COR-L47 (cell line): ENCODE measurements around the gene NAP1L1.
A peak's percentile ranks its signal among the peaks of the same experiment; 100 is the strongest.
"Not testable (repeated sequence)": the region's sequence is repeated elsewhere in the genome, so short reads cannot be mapped to it uniquely, and the experiment has no call there.

Experiments used
- DNase-seq: peaks from one replicate; lab custom pipeline; 2025; lab: John Stamatoyannopoulos, UW

NAP1L1 gene

DNA sequence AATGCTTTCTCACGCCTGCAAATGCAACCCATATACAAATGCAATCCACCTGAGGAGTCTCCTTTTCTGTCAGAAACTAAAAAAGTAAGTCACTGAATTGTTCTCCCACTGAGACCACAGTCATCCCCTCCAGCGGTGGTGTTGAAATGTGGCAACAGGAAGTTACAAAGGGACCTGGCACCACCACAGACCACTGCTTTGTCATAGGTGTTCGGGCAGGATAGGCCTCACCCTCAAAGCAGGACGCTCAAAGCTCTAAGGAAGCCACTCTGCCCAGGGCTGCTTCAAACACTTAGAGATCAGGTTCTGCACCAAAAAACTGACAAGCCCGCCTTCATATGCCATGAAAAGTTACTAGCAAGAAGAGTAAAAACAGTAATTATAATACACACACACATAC, 64.2 kb downstream of the NAP1L1 start:
- DNase-seq: no peak

DNA sequence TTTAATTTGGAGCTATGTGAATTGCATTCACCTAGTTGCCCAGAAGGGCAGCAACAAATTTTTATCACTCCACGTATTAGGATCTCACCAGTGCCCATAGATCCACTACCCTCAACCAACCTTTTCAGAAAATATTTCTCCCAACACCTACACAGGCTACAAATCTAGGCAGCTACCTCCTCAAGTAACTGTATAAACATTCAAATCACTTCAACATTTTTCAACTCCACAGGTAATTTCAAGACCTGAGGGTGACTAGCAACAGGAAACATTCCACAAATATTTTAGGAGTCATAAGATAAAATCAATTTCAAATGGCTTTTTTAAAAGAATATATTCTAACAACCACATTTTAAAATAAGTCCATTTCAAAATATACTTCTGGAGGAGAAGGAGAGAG, 65.8 kb downstream of the NAP1L1 start:
- no peak for DNase-seq

DNA sequence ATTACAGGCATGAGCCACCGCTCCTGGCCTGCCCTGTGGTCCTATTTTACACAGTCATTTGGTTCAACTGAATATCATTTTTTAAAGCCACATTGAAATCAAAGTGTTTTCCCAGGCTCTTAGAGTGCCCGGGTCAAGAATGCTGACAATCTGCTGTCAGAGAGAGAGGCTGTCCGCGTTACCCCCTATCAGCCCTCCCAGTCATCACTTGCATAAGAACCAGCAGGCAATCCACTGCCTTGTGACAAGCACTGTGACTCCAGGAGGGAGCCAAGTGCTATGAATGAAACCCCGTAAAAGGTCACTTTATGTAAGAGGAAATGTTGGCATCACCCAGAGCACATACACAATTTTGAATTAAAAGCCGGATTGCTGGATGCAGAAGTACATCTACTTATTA, 66.4 kb downstream of the NAP1L1 start:
- DNase-seq: no peak

DNA sequence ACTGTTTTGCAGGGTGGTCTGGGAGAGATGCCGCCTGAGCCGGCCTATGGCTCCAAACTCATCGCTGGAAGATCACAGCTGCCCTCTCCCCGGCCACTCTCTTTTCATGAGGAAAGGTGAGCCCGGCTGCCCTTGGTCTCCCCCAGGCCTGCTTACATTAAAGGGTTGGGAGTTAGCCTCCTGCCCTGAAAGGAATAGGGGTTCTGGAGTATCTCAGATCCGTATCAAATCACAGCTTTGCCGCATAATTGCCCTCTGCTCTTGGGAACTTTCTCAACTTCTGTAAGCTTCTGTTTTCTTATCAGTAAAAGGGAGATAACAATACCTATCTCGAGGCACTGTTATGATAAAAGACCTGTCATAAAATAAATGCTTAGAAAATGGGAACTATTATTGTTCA, 70.5 kb downstream of the NAP1L1 start:
- DNase-seq: no peak

DNA sequence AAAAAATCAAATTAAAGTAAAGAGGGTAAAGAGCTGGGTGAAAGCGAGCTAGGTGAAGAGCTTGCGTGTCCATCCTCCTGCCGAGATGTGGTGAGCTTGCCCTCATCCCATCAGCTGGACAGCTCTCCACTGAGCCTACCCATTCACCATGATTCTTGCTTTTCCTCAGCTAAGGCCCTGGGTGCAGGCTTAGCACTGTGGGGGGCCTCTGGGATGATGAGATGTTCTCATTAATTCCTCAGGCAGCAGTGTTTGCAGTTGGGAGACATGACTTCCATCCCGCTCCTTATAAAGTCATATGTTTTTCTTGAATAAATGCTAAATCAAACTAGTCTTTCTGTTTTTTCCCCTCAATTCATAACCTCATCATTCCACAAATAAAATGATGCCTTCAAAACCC, 70.9 kb downstream of the NAP1L1 start:
- DNase-seq: no peak

DNA sequence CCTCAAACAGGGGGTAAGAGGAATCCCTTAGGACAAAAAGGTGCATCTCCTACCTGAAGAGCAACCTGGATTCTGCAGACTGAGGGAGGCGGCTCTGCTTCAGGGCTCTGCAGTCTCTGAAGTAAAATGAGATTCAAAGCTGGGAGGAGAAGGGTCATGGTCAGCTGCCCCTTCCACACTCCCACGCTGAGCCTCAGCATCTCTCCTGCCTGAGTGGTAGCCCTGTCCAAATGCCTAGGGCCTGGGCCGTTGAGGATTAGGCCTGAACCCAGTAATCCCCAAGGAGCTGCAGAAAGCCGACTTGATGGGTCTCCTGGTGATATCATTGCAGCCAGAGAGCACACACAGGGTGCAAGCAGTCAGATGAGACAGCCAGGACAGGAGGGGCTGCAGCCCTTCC, 71.8 kb downstream of the NAP1L1 start:
- DNase-seq: no peak

DNA sequence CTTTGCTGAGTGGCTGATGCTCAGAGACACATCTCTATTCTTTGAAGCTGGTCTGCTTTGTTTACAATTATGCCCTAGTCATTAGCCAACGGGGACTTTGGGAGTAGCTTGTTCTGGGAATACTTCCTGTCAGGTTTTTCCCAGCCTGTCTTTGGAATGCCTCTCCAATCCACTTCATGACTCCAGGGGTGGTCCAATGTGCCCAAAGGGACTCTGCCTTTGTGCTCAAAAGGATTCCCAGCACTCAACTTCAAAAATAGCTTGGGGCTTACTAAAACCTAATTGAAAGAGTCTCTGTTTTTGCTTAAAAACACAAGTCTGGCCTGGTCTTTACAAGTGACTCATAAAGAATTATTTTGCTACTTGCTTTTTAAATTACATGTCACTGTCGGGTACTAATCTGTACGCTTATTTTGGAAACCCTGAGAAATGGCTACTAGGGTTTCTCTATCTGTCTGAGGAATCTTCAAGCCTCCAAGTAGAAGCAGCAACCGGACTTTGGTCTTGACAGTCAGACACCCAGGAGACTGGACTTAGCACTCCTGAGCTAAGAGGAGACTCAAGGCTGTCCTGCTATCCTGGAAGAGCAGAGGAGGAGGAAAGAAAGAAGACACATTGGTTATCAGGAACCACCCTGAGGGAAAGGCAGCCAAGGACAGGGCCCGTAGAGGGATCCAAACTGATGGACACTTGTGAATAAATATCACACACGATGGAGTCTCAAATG, 73.6 kb downstream of the NAP1L1 start:
- DNase-seq: no peak

DNA sequence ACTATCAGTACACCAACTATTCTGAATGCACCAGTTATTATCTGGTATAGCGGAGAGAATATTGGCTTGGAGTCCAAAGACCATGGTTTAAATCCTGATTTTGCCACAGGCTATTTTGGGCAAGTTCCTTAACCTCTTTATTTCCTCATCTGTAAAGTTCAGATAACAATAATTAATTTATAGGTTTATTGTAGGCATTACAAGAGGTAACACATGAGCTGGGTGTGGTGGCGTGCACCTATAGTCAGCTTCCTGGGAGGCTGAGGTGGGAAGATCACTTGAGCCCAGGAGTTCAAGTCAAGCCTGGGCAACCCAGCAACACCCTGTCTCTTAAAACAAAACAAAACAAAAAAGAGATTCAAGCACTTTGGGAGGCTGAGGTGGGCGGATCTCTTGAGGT, 76.1 kb downstream of the NAP1L1 start:
- no peak for DNase-seq

DNA sequence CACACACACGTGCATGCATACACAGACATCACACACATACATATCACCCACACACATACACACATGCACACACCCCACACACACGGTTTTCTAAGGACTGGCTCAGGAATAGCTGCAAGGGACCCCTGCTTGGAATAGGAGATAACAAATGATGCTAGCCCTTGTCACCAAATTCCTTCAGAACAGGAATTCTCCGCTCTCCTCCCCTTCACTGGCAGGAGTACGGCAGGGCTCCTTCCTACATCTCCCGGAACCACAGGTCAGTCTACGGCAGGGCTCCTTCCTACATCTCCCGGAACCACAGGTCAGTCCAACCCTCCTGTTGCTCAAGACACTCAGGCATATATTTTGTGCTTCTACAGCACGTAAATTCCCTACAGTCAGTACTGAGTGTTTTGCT, 76.8 kb downstream of the NAP1L1 start:
- no peak for DNase-seq

DNA sequence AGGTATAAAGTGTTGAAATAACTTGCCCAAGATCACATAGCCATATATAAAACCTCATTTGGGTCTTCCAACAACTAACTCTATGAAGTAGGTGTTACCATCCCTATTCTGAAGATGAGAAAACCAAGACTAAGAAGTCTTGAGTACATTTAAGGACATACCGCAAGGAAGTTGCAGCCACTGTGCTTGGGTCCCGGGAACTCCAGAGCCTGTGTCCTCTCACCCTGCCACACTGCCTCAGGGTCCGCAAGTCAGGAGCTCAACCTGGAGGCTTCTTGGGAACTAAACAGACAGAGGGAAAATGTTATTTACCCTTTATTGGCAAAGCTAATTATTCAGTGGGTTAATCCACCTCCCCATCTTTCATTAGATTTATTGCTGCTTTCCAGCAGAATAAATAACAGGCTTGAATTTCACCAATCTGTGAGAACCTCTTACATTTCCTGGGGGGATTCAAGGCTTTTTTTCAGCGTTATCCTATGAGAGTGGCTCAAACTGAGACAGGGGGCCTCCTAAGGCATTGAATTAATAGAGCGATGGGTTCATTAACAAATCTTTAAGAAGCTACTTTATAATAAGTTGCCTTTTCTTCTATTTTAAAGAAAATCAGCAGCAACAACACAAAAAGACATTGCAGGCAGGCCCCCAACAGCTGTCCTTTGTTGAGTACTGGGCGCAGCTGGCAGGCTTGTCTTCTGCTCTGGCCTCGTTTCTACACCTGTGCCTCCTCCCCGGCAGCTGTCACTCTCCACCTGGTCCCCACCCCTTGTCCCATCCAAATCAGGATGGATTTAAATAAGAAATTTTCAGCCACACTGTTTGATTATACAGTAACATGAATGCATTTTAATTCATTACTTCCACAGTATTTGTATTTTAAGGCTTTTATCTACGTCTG, 78.2 kb downstream of the NAP1L1 start:
- DNase-seq: peak; percentile 52

DNA sequence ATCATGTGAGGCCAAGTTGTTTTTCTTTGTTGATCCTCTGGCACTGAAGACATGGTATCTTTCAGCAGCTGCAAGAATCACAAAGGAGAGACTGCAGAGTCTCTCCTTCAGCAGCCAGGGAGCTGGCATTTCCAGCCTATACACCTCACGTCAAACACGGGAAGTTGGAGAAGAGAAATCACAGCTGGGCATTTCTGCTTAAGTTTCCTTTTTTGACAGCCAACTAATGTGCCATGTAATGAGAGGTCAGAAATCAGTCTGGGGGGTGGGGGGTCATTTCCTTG, 81.2 kb downstream of the NAP1L1 start:
- DNase-seq: no peak

DNA sequence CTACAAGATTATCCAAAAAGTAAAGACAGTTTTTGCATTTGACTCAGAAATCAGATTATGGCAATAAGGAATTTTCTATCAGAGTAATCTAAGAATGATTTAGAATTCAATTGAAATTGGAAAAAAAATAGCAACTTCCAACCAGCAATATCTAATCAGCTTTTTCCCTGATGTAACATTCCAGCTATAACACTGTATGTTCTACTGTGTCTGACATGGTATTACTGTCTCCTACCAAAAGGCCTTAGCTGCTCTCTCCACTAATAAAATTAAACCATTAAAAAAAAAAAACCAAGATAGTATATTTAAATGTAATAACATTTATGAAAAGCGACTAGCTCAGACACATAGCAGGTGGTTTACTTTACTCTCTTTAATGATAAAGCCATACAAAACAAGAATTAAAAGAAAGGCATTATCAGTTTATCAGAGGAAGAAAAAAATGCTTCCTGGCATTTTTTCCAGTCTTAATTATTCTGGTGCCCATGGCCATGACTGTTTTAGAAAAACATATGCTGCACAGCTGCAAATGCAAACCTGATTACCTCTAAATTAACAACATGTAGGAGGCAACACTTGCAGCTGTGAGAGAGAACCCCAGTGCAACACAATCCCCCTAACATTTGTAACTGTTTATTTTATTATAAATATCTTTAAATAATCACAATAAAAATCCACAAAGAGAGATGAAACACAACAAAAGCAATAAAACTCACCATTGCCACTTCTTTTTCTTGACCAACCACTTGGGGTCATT, 81.7 kb downstream of the NAP1L1 start:
- no peak for DNase-seq

DNA sequence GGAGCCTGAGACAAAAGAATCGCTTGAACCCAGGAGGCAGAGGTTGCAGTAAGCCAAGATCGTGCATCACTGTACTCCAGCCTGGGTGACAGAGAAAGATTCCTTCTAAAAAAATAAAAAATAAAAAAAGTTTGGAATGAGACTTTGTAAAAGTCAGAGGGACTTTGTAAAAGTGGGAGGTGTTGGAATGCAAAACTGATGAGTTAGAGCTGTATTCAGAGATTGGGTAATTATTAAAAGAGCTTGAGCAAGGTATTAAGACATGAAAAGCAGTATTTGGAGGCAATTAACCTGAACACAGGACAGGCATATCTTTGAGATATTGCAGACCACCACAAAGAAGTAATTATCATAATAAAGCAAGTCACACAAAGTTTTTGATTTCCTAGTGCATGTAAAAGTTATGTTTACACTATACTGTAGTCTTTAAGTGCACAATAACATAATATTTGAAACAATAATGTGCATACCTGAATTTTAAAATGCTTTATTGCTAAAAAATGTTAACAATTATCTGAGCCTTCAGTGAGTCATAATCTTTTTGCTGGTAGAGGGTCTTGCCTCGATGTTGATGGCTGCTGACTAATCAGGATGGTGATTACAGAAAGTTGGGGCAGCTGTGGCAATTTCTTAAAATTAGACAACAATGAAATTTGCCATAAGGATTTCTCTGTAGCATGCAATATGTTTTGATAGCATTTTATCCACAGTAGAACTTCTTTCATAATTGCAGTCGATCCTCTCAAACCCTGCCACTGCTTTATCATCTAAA, 86.0 kb downstream of the NAP1L1 start:
- no peak for DNase-seq

DNA sequence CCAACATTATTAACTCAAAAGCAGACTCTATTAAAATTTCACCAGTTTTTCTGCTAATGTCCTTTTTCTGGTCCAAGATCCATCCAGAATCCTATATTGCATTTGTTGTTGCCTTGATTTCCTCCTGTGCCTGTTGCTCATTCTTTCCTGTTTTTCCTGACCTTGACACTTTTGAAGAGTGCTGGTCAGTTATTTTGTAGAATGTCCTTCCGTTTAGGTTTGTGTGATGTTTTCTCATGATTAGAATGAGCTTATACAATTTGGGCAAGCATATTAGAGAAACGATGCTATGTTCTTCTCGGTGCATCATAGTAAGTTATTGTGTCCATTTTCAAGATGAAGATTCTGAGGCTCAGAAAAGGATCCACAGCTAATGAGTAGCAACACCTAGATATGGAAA, 86.8 kb downstream of the NAP1L1 start:
- DNase-seq: no peak

DNA sequence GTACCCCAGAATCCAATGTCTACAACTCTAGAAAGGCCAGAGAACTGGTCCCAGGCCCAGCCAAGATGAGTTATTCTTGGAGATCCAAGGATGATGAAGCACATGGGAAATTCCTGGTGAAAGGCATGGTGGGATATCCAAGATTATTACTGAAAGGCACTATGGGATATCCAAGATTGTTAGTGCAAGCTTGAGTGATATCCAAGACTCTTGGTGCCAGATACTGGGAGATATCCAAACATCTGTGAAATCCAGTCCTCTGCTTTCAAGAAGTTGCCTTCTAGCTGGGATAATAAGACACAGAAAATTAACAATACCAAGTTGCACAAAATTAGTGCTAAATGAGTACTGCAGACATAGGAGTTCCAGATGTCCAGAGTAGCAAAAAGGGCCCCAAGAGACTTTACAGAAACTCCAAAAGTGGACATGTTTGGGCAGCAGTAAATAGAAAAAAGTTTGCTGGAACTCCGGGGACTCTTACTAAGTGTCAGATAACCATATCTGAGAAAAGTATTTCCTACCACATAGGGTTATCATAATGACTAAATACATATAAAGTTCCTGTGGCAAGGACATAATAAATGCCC, 87.5 kb downstream of the NAP1L1 start:
- no peak for DNase-seq

DNA sequence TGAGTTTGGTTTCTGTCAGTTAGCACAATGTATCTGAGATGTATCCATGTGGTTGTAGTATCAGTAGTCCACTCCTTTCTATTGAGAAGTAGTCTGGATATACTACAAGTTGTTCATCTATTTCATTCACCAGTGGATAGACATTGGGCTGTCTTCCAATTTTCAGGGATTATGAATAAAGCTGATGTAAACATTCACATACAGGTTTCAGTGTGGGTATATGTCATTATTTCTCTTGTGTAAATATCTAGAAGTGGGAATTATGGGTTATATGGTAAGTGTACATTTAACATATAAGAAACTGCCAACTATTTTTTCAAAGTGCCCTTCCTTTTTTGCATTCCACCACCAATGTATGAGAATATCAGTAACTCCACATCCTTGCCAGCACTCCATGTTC, 88.8 kb downstream of the NAP1L1 start:
- DNase-seq: no peak

DNA sequence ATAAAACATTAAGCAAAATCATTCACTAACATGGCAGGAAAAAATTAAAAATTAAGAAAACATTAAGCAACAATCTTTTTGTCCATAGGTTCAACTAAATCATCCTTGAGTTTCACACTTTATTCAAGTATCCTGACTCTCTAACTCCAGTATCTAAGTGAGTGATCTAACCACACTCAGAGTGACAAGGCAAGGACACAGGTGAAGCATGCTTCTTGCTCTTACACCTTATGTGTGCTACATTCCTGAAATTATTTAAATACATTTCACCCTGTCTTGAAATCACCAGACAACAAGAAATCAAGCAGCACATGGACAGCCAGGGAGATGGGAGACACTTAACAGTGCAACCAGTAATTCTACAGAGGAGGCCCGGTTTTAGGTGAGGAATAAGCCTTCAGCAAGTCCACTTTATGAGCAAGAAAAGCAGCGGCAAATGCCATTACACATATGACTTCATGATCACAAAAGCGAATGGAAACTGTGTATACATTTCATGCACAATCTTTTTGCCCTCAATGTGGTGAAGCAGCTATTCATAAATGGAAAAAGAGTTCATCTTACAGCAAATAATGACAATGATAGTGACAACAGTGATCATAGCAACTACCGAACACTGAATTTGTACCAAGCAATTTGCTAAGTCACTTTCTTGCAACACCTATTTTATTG, 90.3 kb downstream of the NAP1L1 start:
- no peak for DNase-seq

DNA sequence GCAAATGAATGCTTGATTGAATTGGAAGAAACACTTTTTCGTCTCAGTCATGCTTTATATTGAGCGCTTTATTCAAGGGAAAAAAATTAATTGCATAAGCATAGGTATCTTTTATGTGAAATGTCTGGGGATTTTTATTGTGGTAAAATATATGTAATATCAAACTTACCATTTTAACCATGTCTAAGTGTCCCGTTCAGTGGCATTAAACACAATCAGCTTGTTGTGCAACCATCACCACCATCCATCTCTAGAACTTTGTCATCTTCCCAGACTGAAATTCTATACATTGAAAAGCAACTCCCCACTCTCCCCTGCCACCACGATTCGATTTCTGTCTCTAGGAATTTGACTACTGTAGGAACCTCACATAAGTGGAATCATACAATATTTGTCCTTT, 92.7 kb downstream of the NAP1L1 start:
- DNase-seq: no peak

DNA sequence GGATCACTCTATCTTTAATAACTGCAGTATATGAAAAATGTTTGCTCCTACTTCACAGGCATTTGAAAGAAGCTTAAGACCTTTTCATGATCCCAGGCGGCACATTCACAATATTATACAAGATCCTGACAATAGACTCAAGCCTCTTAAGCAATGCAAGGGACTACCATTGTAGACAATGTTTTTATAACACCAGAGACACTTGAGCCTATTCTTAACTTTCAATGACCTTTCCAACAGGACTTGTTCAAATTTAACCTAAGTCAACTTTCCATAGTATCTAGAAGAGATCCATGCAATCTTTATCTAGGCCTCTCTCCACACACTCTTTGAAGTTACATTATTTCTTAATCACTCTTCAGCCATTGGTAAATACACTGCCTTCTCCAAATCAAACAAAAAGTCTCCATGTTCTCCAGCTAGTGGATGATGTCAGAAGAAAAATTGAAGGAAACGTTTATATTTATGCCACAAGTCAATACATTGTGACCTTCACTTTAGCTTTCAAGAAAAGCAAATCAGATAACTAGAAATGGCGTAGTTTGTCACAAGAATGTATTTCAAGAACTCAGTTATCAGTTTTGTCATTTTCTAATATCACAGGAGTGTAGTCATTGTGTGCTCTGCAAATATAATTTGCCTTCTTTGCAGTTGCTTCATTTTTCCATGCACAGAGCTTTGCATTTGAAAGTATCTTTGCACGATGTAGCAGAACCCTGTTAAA, 94.1 kb downstream of the NAP1L1 start:
- no peak for DNase-seq

DNA sequence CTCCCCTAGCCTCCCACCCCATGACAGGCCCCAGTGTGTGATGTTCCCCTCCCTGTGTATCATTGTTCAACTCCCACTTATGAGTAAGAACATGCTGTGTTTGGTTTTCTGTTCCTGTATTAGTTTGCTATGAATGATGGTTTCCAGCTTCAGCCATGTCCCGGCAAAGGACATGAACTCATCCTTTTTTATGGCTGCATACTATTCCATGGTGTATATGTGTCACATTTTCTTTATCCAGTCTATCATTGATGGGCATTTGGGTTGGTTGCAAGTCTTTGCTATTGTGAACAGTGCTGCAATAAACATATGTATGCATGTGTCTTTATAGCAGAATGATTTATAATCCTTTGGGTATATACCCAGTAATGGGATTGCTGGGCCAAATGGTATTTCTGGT, 96.8 kb downstream of the NAP1L1 start:
- DNase-seq: not testable (repeated sequence)
